ENCODE measurements around the gene ASCC3. TPM values are rescaled to one million over a fixed set of nuclear protein-coding genes. Genes with fewer than 3 reads are reported as not detected.
A peak's percentile ranks its signal among the peaks of the same experiment; 100 is the strongest.

ASCC3 gene
- total RNA-seq, 4 donors from 2014 or later, result 21.2 to 41.4 (median 28.5) TPM

DNA sequence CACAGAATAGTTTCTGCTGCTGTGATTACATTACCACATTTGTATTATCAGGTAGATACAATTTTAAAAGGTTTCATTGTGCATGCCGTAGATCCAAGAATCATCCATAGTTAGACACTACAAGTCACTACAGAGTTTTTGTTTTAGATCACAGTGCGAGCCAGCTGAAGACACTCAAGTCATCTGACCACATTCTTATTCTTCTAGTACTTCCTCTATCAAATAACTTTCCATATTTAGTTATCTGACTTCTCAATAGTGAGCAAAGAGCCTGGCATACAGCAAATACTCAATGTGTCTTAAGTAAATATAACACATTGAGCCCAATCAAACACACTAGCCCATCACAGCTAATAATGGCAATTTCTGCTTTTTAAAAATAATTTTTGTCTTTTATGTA, 195.4 kb downstream of the ASCC3 start:
- no peaks in the 10 kb centered on the region for H3K36me3 ChIP-seq
- ATAC-seq, result no peak
- WGBS, 2 donors (ENCODE audit: low coverage in 1 of 2), result 97 to 100% methylated on average over 2 of the region's 2 CpGs
- no peak overlapping the region for H3K4me3 ChIP-seq
- H3K4me1 ChIP-seq, result no peaks in the 10 kb centered on the region
- no peak overlapping the region for H3K27ac ChIP-seq
- no peaks in the 10 kb centered on the region for H3K27me3 ChIP-seq
- no peaks in the 10 kb centered on the region for H3K9me3 ChIP-seq
- TF ChIP-seq, protein P1, sequence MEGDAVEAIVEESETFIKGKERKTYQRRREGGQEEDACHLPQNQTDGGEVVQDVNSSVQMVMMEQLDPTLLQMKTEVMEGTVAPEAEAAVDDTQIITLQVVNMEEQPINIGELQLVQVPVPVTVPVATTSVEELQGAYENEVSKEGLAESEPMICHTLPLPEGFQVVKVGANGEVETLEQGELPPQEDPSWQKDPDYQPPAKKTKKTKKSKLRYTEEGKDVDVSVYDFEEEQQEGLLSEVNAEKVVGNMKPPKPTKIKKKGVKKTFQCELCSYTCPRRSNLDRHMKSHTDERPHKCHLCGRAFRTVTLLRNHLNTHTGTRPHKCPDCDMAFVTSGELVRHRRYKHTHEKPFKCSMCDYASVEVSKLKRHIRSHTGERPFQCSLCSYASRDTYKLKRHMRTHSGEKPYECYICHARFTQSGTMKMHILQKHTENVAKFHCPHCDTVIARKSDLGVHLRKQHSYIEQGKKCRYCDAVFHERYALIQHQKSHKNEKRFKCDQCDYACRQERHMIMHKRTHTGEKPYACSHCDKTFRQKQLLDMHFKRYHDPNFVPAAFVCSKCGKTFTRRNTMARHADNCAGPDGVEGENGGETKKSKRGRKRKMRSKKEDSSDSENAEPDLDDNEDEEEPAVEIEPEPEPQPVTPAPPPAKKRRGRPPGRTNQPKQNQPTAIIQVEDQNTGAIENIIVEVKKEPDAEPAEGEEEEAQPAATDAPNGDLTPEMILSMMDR (IDR thresholded peaks at IDR 0.05), result no peak
- TF ChIP-seq EP300 (IDR thresholded peaks at IDR 0.05) (no peak), POLR2AphosphoS5 (IDR thresholded peaks at IDR 0.05) (no peak), POLR2A (IDR thresholded peaks at IDR 0.05) (no peak)

DNA sequence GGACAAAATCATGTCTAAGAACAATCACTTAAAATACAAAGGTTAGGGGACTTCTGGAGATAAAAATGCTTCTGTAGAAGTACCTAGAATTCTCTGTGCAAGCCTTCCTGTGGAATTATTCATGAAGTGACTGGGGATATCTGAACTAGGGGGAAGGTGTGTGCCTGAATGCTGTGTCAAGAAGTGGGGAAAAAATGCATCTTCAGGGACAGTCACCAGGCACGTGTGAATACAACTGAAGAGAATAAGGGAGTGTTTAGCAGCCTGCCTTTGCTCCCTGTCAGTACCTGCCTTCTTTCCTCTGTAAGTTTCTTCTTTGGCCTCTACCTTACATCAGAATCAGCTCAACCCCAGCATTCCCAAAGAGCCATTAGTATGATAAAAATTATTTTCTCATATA, 201.0 kb downstream of the ASCC3 start:
- Histone ChIP-seq H3K4me3 (no peak overlapping the region), H3K9me3 (no peaks in the 10 kb centered on the region), H3K27me3 (no peaks in the 10 kb centered on the region), H3K27ac (no peak overlapping the region), H3K36me3 (no peaks in the 10 kb centered on the region), H3K4me1 (no peaks in the 10 kb centered on the region)
- ATAC-seq, result no peak
- 45 to 86% methylated on average over 1 of the region's 1 CpG for WGBS, 2 donors (ENCODE audit: low coverage in 1 of 2)
- TF ChIP-seq EP300 (IDR thresholded peaks at IDR 0.05) (no peak), POLR2A (IDR thresholded peaks at IDR 0.05) (no peak), POLR2AphosphoS5 (IDR thresholded peaks at IDR 0.05) (no peak)
- TF ChIP-seq, protein P1 (IDR thresholded peaks at IDR 0.05), result no peak

DNA sequence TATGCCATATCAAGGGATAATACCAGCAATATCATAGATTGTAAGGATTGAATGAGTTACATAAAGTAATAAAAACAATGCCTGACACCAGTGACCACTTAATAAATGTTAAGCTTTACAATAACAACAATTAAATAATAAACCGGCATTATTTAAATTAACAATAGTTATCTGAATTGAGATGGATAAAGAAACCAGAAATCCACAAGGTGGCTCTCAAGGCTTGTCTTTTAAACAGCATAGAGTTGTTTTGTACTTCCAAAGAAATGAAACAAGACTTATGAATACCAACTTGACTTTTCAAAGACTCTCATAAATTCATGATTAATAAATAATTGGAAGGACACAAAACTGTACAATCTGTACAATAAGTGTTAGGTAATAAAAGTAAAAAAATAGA, 203.1 kb downstream of the ASCC3 start:
- WGBS, 2 donors (ENCODE audit: low coverage in 1 of 2), result 52 to 75% methylated on average over 1 of the region's 1 CpG
- no peaks in the 10 kb centered on the region for H3K4me1 ChIP-seq
- H3K4me3 ChIP-seq, result no peak overlapping the region
- no peaks in the 10 kb centered on the region for H3K36me3 ChIP-seq
- H3K27ac ChIP-seq, result no peak overlapping the region
- no peak for ATAC-seq
- no peaks in the 10 kb centered on the region for H3K9me3 ChIP-seq
- TF ChIP-seq, protein P1 (IDR thresholded peaks at IDR 0.05), result peak in 2 of 4 experiments; percentile 4 to 16
- no peak for TF ChIP-seq POLR2AphosphoS5 (IDR thresholded peaks at IDR 0.05)
- no peaks in the 10 kb centered on the region for H3K27me3 ChIP-seq

DNA sequence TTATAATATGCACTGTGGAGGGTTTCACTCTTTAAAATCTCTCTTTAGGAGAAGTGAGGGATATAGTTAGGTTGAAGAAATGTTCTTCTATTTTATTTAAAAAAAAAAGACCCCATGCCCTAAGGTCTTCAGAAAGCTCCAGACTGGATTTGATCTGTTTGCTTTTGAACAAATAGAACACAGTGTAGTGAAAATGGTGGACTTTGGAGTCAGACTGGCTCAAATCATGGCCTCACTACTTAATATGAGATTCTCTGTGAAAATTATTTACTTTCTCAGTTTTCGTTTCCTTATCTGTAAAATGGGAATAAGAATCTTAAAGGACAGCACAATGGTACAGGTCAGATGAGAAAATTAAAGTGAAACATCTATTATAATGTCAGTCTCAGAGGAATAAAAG, 203.9 kb downstream of the ASCC3 start:
- Histone ChIP-seq H3K4me3 (no peak overlapping the region), H3K27ac (no peak overlapping the region), H3K36me3 (no peaks in the 10 kb centered on the region), H3K27me3 (no peaks in the 10 kb centered on the region), H3K4me1 (no peaks in the 10 kb centered on the region), H3K9me3 (no peaks in the 10 kb centered on the region)
- no peak for TF ChIP-seq POLR2AphosphoS5 (IDR thresholded peaks at IDR 0.05)
- TF ChIP-seq POLR2A (IDR thresholded peaks at IDR 0.05), result no peak
- TF ChIP-seq EP300 (IDR thresholded peaks at IDR 0.05), result no peak
- TF ChIP-seq, protein P1 (IDR thresholded peaks at IDR 0.05), result no peak
- no peak for ATAC-seq
- 94 to 100% methylated on average over 1 of the region's 1 CpG for WGBS, 2 donors (ENCODE audit: low coverage in 1 of 2)

DNA sequence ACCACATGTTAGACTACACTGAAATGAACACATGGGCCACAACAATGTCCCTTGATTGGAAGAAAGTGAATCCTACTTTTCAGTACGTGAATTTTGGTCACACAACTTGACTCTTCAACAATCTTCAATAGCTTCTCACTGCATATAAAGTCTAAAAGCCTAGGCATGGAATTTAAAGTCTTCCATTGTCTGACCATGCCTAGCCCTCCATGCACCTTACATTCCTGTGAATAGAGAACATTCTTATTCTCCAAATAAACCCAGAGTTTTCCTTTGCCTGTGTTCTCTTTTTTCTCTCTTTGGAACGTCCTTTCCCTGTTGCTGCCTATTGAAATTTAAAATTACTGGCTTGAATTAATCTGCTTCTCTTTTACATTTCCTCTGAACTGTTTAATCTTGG, 207.5 kb downstream of the ASCC3 start:
- Histone ChIP-seq H3K4me1 (no peaks in the 10 kb centered on the region), H3K9me3 (no peaks in the 10 kb centered on the region), H3K4me3 (no peak overlapping the region), H3K36me3 (no peaks in the 10 kb centered on the region), H3K27ac (no peak overlapping the region), H3K27me3 (no peaks in the 10 kb centered on the region)
- no peak for ATAC-seq
- TF ChIP-seq, protein P1 (IDR thresholded peaks at IDR 0.05), result no peak
- 88 to 90% methylated on average over 2 of the region's 2 CpGs for WGBS, 2 donors (ENCODE audit: low coverage in 1 of 2)
